Measurements from ENCODE around the gene NKAIN1. TPM values are rescaled to one million over a fixed set of nuclear protein-coding genes. Genes with fewer than 3 reads are reported as not detected.
"Not testable (repeated sequence)": the region's sequence is repeated elsewhere in the genome, so short reads cannot be mapped to it uniquely, and the experiment has no call there.

The NKAIN1 gene
- total and polyA plus RNA-seq, 4 experiments from 2014 or later: not detected

DNA sequence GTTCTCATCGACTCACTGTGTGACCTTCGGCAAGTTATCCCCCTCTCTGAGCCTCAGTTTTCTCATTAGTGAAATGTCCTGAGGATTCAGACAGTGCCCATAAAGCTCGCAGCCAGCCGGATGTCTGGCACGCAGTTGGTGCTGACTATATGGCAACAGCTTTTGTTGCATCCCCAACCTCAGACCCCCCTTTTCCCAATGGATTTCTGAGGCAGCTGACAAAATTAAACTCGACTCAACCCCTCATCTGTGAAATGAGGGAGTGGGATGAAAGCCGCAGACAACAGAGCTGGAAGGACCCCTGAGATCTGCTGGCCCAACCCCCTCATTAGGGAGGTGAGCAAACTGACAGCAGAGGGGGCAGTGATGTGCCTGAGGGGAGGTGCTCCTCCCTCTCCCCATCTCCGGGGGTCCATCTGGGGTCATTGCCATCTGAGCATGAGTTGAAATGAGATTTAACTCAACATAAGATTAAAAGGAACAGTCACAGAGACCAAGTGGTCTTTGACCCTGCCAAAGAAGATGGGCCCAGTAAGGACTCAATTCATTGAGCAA, 40.4 kb downstream of the NKAIN1 start:
- H3K27me3 Mint-ChIP-seq: peaks cover 0 to 5% of the 10 kb centered on the region in 2 donors
- Histone ChIP-seq H3K27ac (ENCODE audit: low read depth, low read length) (no peak overlapping the region), H3K4me3 (ENCODE audit: low read length in 2 of 2) (no peak overlapping the region), H3K4me1 (ENCODE audit: insufficient read depth, low read length) (no peaks in the 10 kb centered on the region), H3K9me3 (ENCODE audit: control insufficient read depth in 1 of 2, low read length in 2 of 2) (no peaks in the 10 kb centered on the region), H3K27me3 (ENCODE audit: insufficient read depth, low read length) (no peaks in the 10 kb centered on the region), H3K36me3 (ENCODE audit: insufficient read depth, low read length) (no peaks in the 10 kb centered on the region)
- CTCF ChIA-PET (ENCODE audit: partially characterized antibody): no interaction called here
- no peak overlapping the region for H3K27ac Mint-ChIP-seq
- no peak overlapping the region for H3K4me3 Mint-ChIP-seq
- H3K36me3 Mint-ChIP-seq: no peaks in the 10 kb centered on the region
- POLR2A ChIA-PET (ENCODE audit: partially characterized antibody): no interaction called here
- peaks cover 0 to 1% (median 0%) of the 10 kb centered on the region in 8 donors for H3K9me3 Mint-ChIP-seq
- H3K4me1 Mint-ChIP-seq: no peaks in the 10 kb centered on the region
- intact Hi-C loops (cut with micrococcal nuclease): no loop called here
- DNase-seq: no peak

DNA sequence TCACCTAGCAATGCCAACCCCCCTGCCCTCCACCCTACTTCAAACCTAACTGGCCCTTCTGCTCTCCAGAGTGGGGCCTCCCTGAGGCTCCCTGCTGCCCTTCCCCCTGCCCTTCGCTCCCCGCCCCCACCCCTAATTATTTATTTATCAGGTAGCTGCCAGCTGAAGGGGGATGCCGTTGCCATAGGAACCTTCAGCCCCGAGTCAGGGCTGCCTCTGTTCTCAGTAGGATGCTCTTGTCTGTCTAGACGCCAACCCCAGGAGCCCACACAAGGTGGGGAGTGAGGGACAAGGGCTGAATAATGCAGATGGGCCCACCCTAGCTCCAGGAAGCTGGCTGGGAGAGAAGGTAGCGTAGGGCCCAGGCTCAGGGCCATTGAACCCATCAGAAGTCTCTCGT, 41.1 kb downstream of the NKAIN1 start:
- ChIA-PET POLR2A (ENCODE audit: partially characterized antibody) (no interaction called here), CTCF (ENCODE audit: partially characterized antibody) (interaction anchor here (2.1 kb wide), 1 partner anchor 37 kb away, joined by 6 read pairs; no protein-coding TSS in a partner anchor)
- no peak for DNase-seq
- Histone ChIP-seq H3K4me3 (ENCODE audit: low read length in 2 of 2) (no peak overlapping the region), H3K36me3 (ENCODE audit: insufficient read depth, low read length) (no peaks in the 10 kb centered on the region), H3K27ac (ENCODE audit: low read depth, low read length) (no peak overlapping the region), H3K27me3 (ENCODE audit: insufficient read depth, low read length) (no peaks in the 10 kb centered on the region), H3K9me3 (ENCODE audit: control insufficient read depth in 1 of 2, low read length in 2 of 2) (no peaks in the 10 kb centered on the region), H3K4me1 (ENCODE audit: insufficient read depth, low read length) (no peaks in the 10 kb centered on the region)
- no peaks in the 10 kb centered on the region for H3K4me1 Mint-ChIP-seq
- no peak overlapping the region for H3K4me3 Mint-ChIP-seq
- H3K36me3 Mint-ChIP-seq: no peaks in the 10 kb centered on the region
- H3K9me3 Mint-ChIP-seq: peaks cover 0 to 1% (median 0%) of the 10 kb centered on the region in 8 donors
- no peak overlapping the region for H3K27ac Mint-ChIP-seq
- peaks cover 0 to 5% of the 10 kb centered on the region in 2 donors for H3K27me3 Mint-ChIP-seq
- intact Hi-C loops (cut with micrococcal nuclease): no loop called here

DNA sequence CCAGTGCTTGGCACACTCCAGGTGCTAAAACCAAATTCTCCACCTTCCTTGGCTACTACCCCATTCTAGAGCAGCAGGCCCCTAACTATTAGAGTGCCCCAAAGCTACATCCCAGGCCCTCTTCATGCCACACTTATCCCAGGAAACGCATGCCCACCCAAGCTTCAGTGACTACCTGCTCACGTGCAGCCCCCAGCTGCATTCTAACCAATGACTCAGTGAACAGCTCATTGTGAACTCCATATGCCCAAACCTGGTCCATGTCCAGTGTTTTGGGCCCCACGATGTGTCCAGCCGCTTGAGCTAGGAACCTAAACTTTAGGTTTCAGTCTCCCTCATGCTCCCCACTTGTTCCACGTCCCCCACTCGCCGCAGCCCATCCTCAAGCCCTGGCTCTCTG, 41.5 kb downstream of the NKAIN1 start:
- H3K36me3 ChIP-seq (ENCODE audit: insufficient read depth, low read length): no peaks in the 10 kb centered on the region
- CTCF ChIA-PET (ENCODE audit: partially characterized antibody): interaction anchor here (2.1 kb wide), 1 partner anchor 37 kb away, joined by 6 read pairs; no protein-coding TSS in a partner anchor

DNA sequence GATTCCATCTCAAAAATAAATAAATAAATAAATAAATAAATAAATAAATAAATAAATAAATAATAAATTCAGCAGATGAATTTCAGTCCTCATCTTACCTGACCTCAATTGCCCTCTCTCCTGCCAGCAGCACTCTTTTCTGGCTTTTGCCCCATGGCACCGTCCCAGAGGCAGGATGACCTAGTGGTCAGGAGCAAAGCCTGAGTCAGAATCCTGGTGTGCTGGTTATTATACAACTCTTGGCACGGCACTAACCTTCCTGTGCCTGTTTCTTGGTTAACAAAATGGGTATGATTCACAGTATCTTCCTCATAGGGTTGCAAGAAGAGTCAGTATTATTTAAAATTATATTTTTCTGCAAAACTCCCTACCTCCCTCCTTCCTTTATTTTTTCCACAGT, 43.0 kb downstream of the NKAIN1 start:
- peaks cover 0 to 1% (median 0%) of the 10 kb centered on the region in 8 donors for H3K9me3 Mint-ChIP-seq
- DNase-seq: no peak
- Histone ChIP-seq H3K27ac (ENCODE audit: low read depth, low read length) (no peak overlapping the region), H3K4me1 (ENCODE audit: insufficient read depth, low read length) (no peaks in the 10 kb centered on the region), H3K36me3 (ENCODE audit: insufficient read depth, low read length) (no peaks in the 10 kb centered on the region), H3K27me3 (ENCODE audit: insufficient read depth, low read length) (no peaks in the 10 kb centered on the region), H3K4me3 (ENCODE audit: low read length in 2 of 2) (no peak overlapping the region), H3K9me3 (ENCODE audit: control insufficient read depth in 1 of 2, low read length in 2 of 2) (no peaks in the 10 kb centered on the region)
- H3K4me1 Mint-ChIP-seq: no peaks in the 10 kb centered on the region
- intact Hi-C loops (cut with micrococcal nuclease): no loop called here
- ChIA-PET CTCF (ENCODE audit: partially characterized antibody) (interaction anchor here (0.7 to 2.1 kb wide), 3 partner anchors 35 to 265 kb away, joined by 3 to 6 read pairs (median 3); no protein-coding TSS in a partner anchor), POLR2A (ENCODE audit: partially characterized antibody) (no interaction called here)
- H3K27ac Mint-ChIP-seq: no peak overlapping the region
- peaks cover 0 to 5% of the 10 kb centered on the region in 2 donors for H3K27me3 Mint-ChIP-seq
- no peak overlapping the region for H3K4me3 Mint-ChIP-seq
- no peaks in the 10 kb centered on the region for H3K36me3 Mint-ChIP-seq

More for the DNA sequence above, 41.5 kb downstream of the NKAIN1 start:
- peaks cover 0 to 5% of the 10 kb centered on the region in 2 donors for H3K27me3 Mint-ChIP-seq
- Histone ChIP-seq H3K4me3 (ENCODE audit: low read length in 2 of 2) (no peak overlapping the region), H3K9me3 (ENCODE audit: control insufficient read depth in 1 of 2, low read length in 2 of 2) (no peaks in the 10 kb centered on the region), H3K4me1 (ENCODE audit: insufficient read depth, low read length) (no peaks in the 10 kb centered on the region), H3K27me3 (ENCODE audit: insufficient read depth, low read length) (no peaks in the 10 kb centered on the region), H3K27ac (ENCODE audit: low read depth, low read length) (no peak overlapping the region)
- H3K9me3 Mint-ChIP-seq: peaks cover 0 to 1% (median 0%) of the 10 kb centered on the region in 8 donors
- H3K4me3 Mint-ChIP-seq: no peak overlapping the region
- intact Hi-C loops (cut with micrococcal nuclease): no loop called here
- no peak for DNase-seq
- no peaks in the 10 kb centered on the region for H3K36me3 Mint-ChIP-seq
- H3K27ac Mint-ChIP-seq: no peak overlapping the region
- H3K4me1 Mint-ChIP-seq: no peaks in the 10 kb centered on the region
- POLR2A ChIA-PET (ENCODE audit: partially characterized antibody): no interaction called here

DNA sequence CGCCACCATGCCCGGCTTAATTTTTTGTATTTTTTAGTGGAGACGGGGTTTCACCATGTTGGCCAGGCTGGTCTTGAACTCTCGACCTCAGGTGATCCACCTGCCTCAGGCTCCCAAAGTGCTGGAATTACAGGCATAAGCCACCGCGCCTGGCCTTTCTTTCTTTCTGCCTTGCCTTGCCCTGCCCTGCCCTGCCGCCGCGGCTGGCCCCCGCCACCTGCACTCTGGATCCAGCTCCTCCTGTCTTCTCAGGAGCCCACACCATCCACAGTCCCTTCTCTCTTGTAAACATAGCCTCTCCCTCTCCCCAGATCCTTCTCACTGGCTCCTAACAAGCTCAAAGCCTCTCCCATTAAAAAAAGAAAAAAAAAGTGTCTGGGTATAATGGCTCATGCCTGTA, 44.4 kb downstream of the NKAIN1 start:
- CTCF ChIA-PET (ENCODE audit: partially characterized antibody): interaction anchor here (0.8 kb wide), 1 partner anchor 10 kb away, joined by 3 read pairs; no protein-coding TSS in a partner anchor
- DNase-seq; intact Hi-C loops (cut with micrococcal nuclease): not testable (repeated sequence)

DNA sequence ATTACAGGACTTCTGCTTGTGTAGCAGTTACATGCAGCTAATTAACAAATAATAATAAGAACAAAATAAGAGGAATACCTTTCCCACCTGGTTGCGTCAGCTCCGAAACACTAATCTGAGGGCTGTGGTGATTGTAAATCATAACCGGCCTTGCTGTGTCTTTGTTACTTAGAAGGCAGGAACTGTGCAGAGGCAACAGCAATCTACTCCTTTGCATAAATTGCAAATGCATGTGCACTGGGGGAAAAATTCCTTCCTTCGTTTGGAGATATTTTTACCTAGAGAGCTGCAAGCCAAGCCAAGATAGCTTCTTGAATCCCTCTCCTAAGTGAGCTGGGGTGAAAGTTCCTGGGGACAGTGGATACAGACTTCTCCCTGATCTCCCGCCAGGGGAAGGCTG, 46.0 kb downstream of the NKAIN1 start:
- Histone ChIP-seq H3K9me3 (ENCODE audit: control insufficient read depth in 1 of 2, low read length in 2 of 2) (no peaks in the 10 kb centered on the region), H3K27ac (ENCODE audit: low read depth, low read length) (no peak overlapping the region), H3K4me1 (ENCODE audit: insufficient read depth, low read length) (no peaks in the 10 kb centered on the region), H3K4me3 (ENCODE audit: low read length in 2 of 2) (no peak overlapping the region), H3K27me3 (ENCODE audit: insufficient read depth, low read length) (no peaks in the 10 kb centered on the region), H3K36me3 (ENCODE audit: insufficient read depth, low read length) (no peaks in the 10 kb centered on the region)
- POLR2A ChIA-PET (ENCODE audit: partially characterized antibody): no interaction called here
- Mint-ChIP-seq H3K27ac (no peak overlapping the region), H3K27me3 (no peaks in the 10 kb centered on the region), H3K4me3 (no peak overlapping the region), H3K36me3 (no peaks in the 10 kb centered on the region), H3K9me3 (peaks cover 0 to 1% (median 0%) of the 10 kb centered on the region in 8 donors), H3K4me1 (no peaks in the 10 kb centered on the region)
- no peak for DNase-seq
- intact Hi-C loops (cut with micrococcal nuclease): no loop called here
- CTCF ChIA-PET (ENCODE audit: partially characterized antibody): interaction anchor here (0.7 kb wide), 1 partner anchor 11 kb away, joined by 4 read pairs; no protein-coding TSS in a partner anchor

More for the DNA sequence above, 44.4 kb downstream of the NKAIN1 start:
- H3K4me3 Mint-ChIP-seq; POLR2A ChIA-PET (ENCODE audit: partially characterized antibody); H3K27ac ChIP-seq (ENCODE audit: low read depth, low read length); H3K9me3 ChIP-seq (ENCODE audit: control insufficient read depth in 1 of 2, low read length in 2 of 2); H3K36me3 ChIP-seq (ENCODE audit: insufficient read depth, low read length); H3K4me1 Mint-ChIP-seq; H3K27me3 Mint-ChIP-seq; H3K9me3 Mint-ChIP-seq; H3K27me3 ChIP-seq (ENCODE audit: insufficient read depth, low read length); H3K36me3 Mint-ChIP-seq; H3K4me1 ChIP-seq (ENCODE audit: insufficient read depth, low read length); H3K27ac Mint-ChIP-seq; H3K4me3 ChIP-seq (ENCODE audit: low read length in 2 of 2): not testable (repeated sequence)

DNA sequence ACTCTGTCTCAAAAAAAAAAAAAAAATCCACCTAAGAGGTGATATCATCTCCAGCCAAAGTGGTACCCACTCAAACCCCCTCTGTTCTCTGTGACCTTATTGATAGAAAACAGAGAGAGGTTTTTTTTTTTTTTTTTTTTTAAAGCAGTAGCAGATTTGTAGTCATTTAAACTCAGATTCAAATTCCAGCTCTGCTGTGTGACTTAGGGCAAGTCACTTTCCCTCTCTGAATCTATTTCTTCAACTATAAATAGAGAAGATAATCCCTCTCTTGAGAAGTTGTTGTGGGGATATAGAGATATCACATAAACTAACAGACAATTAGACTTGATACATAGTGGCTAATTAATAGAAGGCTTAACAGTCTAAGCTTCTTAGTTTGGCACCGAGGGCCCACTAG, 48.4 kb downstream of the NKAIN1 start:
- H3K27me3 Mint-ChIP-seq: peaks cover 0 to 7% of the 10 kb centered on the region in 2 donors
- H3K4me1 Mint-ChIP-seq: no peaks in the 10 kb centered on the region
- DNase-seq: no peak
- Histone ChIP-seq H3K4me1 (ENCODE audit: insufficient read depth, low read length) (no peaks in the 10 kb centered on the region), H3K9me3 (ENCODE audit: control insufficient read depth in 1 of 2, low read length in 2 of 2) (no peaks in the 10 kb centered on the region), H3K36me3 (ENCODE audit: insufficient read depth, low read length) (no peaks in the 10 kb centered on the region), H3K27me3 (ENCODE audit: insufficient read depth, low read length) (no peaks in the 10 kb centered on the region), H3K4me3 (ENCODE audit: low read length in 2 of 2) (no peak overlapping the region), H3K27ac (ENCODE audit: low read depth, low read length) (no peak overlapping the region)
- H3K36me3 Mint-ChIP-seq: no peaks in the 10 kb centered on the region
- ChIA-PET POLR2A (ENCODE audit: partially characterized antibody) (interaction anchor here (0.6 kb wide), 1 partner anchor 46 kb away, joined by 4 read pairs; no protein-coding TSS in a partner anchor), CTCF (ENCODE audit: partially characterized antibody) (interaction anchor here (0.7 kb wide), 1 partner anchor 10 kb away, joined by 3 read pairs; no protein-coding TSS in a partner anchor)
- no peak overlapping the region for H3K4me3 Mint-ChIP-seq
- H3K9me3 Mint-ChIP-seq: no peaks in the 10 kb centered on the region
- intact Hi-C loops (cut with micrococcal nuclease): no loop called here
- no peak overlapping the region for H3K27ac Mint-ChIP-seq

Measured in CD4-positive, alpha-beta memory T cell (primary cell).